Measurements from ENCODE around the gene TCF4.

Gene TCF4

DNA sequence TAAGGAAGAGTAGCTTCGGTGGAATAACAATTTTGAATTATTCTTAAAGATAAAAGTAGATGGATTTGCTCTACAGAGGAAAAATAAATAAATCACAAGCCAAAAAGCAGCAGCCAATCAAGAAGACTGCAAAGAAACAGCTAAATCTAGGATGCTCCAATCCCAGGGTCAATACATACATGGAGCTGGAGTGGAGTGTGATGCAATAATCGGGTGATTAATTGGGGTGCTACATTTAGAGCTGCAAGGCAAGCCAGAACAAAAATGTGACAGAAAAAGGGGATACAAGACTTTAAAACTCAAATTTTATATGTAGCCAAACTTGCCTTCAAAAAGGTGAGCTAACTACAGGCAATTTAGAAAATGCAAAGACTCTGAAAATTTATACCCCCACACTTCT, 215.8 kb downstream of the TCF4 start:
- DNase-seq, result no peak

- no peak for DNase-seq
Observed at GRCh38 chr18:55370936-55371335, 217.1 kb downstream of the TCF4 start.

DNA sequence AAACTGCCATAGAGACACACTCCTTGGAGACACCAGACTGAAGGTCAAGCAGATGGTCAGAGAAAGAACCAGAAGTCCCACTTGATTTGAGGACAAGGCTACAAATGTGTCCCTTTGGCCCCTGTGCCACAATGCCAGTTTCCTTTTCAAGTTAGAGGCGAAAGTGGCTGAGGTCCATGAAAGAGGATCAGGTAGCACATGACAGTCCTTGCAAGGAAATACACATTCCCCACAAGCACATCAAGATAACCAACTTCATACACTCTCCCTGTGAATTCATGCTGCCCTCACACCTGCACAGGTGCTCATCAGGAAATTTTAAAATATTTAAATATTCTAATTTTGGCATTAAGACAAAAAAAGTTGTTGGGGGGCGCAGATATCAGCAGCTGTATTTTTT, 218.6 kb downstream of the TCF4 start:
- no peak for DNase-seq

DNA sequence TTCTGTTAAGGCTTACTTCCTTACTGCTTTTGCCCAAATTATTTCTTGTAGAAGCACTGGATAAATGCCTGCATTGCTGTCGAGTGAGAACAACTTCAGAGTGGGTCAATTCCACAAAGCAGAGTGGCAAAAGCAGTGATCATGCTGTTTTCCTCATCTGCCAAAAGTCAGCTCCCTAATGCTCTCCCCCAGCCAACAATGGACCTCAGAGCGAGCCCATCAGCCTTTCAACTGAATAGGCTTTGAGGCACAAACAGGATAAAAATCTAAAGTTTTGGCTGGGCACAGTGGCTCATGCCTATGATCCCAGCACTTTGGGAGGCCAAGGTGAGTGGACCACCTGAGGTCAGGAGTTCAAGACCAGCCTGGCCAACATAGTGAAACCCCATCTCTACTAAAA, 222.7 kb downstream of the TCF4 start:
- no peak for DNase-seq

- no peak for DNase-seq
Observed at GRCh38 chr18:55362303-55362702, 225.7 kb downstream of the TCF4 start.

GRCh38 chr18:55361492-55362250, 226.3 kb downstream of the TCF4 start:
- DNase-seq, result no peak

- DNase-seq, result no peak
Observed at GRCh38 chr18:55360061-55360460, 227.9 kb downstream of the TCF4 start.

DNA sequence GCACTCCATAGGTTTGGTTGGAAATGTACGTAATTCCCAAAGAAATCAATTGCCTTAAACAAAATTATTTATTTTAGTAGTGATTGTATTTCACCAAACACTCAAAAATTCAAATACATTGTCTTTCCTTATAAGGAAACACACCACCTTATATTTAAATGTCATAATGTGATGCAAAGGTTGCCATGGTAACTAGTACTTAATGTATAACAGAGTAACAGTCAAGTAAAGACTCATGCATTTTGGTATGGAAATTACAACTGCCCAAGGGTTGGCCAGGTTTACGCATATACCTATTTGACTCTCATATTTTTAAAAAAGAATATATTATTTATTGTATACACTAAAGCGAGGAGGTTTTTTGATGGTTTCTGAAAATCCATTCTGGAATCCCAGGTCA, 231.2 kb downstream of the TCF4 start:
- peak; percentile 41 for DNase-seq

DNA sequence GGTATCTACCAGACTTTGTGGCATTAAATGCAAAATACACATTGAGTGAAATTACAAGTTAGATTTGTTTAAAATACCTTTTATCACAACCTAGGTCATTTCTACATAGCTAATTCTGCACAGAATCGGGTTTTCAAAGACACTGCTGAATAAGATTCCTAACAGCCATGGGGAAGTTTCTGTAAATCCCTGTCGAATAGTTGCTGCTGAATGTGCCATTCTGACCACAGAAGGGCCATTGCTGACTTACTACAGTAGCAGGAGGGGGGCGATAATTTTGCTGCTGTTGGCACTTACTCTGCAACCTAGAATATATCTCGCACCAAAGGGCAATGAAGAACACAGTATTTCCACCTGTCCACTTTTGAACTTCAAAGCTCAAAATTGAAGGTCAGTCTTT, 232.8 kb downstream of the TCF4 start:
- no peak for DNase-seq

DNA sequence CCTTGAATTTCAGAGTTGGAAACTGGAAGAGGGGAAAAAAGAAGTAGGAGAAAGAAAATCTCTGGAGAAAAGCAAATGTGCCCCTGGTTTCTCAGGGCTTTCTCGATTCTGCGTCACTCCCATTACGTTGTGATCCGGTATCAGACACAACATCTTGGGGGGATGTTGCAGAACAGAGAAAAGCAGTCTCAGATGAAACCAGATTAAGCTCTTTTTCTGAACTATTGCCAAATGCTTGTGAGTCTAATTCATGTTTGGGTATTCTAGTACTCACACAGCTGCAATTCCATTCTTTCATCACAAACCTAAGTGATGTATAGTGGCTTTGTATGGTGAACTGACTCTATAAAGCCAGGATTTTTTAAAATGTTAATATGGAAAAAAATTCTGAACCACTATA, 233.2 kb downstream of the TCF4 start:
- no peak for DNase-seq

DNA sequence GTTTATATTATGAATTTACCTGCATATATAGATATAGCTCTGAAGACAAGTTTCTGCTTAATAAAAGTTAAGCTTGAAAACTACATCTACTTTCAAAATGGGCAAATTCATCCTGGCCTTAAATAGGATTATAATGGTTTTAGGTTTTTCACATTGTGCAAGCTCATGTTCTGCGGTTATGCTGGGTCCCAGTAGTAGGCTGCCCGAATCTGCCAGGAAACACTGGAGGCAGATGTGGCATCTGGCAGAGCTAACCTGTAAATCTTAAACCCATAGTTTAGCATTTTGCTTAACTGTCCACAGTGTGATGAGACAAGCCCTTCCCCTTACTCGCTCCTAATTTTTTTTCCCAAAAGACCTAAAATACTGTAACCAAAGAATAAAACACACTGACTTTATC, 234.2 kb downstream of the TCF4 start:
- DNase-seq, result no peak

GRCh38 chr18:55353391-55353790, 234.6 kb downstream of the TCF4 start:
- no peak for DNase-seq

- no peak for DNase-seq
Observed at GRCh38 chr18:55351980-55352714, 235.8 kb downstream of the TCF4 start.

- DNase-seq, result no peak
Observed at GRCh38 chr18:55351241-55351691, 236.7 kb downstream of the TCF4 start.

DNA sequence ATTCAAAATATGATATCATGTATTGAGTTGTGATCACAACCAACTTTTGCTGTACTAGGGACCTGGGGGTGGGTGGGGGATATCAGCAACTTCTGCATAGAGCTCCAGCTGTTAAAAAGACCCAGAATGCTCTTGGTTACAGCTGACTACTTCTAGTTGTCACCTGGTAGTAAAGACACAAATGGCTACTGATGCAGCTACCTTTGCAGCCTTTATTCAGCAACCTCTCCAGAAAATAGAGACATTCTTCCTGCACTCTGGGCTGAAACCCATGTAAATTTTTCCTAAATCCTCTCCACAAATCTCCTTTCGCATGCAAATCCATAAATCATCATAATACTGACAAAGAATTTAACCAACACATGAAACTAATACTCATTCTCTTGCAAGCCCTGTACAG, 238.3 kb downstream of the TCF4 start:
- DNase-seq, result no peak

- no peak for DNase-seq
Observed at GRCh38 chr18:55346961-55347740, 240.8 kb downstream of the TCF4 start.

DNA sequence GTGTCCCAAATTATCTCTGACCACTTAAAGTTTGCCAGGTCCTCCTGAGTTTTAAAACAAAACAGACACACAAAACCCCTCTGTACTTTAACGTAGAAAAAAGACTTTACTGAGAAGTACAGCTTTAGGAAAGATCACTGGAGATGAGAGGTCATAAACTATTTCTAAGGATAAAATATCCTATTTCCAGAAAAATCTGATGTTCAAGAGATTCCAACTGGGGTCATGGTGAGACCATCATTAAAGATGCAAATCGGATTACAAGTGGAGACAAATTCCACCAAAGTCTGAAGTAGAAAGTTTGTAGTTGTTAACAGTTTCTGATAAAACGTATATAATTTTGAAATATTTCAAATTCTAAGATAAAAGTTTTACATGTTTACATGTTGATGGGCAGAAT, 241.6 kb downstream of the TCF4 start:
- no peak for DNase-seq

DNA sequence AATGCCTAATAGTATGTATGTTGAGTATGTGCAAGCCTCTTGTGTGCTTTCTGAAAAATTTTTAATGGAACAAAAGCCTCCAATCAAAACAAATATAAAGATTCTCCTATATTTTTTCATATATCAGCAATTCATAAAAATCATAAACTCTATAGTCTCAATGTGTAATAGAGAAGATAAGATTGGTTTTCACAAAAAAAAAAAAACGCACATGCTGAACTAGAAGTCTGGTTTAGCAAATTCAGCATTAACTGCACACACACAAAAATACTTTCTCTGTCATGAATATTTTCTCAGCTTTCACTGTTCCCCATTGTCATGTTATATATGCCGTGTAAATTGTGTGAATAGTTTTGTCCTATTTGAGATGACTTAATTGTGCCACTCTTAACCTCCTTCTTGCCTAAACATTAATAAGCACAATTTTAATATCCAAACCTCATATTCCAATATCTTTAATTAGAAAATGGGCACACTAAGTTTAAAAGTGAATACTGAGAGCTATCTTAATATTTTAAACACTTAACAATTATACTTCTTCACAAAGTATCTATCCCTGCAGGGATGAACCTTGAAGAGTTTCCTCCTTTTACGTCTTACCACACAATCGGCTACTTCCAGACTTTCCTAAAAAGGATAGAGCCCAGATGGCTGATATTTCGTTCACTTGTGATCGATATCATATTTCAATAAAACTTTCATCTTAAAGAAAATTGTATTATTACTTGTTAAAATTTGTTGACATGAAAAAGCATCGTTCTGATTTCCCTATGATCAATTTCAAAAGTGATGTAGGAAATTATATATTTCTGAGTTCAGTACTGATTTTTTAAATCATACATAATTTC, 242.7 kb downstream of the TCF4 start:
- no peak for DNase-seq

DNA sequence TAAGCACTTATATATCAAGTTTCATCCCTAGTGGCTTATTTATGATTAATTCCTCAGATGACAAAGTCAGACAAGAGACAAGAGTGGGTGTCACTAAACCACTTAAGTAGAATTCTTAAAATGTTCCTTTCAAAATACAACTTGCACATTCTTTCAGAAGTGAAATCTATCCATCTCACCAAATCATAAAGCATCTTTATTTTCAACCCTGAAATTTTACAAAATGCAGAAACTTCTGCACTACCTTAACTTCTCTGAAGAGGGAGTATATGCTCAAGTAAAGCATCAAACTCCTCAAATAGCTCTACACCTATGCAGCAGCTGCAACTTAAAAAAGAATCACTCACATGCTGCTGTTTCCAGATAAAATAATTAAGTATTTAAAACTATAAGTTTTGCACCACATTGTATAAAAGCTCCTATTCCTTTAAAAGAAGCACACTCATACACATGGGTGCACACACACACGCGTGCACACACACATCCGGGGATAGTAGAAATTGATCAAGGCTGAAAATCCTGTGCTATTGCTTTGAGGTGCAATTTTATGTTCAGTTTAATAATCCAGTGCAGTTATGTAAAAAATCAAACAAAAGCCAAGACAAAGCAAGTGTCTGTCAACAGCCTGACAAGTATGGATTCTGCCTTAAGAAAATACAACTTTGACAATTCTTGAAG, 244.5 kb downstream of the TCF4 start:
- DNase-seq, result peak; percentile 68

- no peak for DNase-seq
Observed at GRCh38 chr18:55340998-55341397, 247.0 kb downstream of the TCF4 start.

GRCh38 chr18:55339990-55340389, 248.0 kb downstream of the TCF4 start:
- DNase-seq, result no peak

DNA sequence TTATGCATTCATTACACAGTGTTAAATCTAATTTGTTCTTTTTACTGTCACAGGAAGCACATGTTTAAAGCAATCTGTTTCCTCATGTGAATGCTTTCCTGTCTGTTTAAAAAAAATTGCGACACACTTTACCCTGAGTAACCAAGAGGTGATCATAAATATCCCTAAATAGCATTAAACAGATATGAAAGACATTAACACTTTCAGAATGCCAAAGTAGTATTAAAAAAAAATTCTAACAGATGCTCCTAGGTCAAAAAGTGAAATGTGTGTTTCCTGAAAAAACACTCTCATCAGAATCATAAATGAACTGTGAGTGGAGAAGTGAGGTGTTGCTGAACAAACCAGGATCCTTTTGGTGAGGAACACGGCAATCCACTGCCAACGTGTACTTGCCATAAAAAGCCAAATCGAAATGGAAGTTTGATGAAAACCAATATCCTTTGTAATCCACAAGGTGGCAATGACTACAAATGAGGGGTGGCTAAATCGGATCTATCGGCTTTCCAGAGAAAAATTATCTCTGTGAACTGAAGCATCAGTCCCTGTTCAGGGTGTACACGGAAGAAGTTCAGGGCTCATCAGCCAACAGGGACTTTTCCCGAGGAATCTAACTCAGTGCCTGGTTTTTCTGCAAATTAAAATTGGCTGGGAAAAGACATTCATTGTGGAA, 248.9 kb downstream of the TCF4 start:
- DNase-seq, result peak; percentile 24

Data from DMS53 (cell line).